Transverse colon (tissue), 3 donors: Measurements from ENCODE around the gene PRPS1L1.

Experiments
- POLR2A ChIP-seq: fragments of 450-650 bp; IDR thresholded peaks from one replicate; pipeline ENCODE4 v1.6.1; 2016; ENCODE audit warnings: antibody characterized with exemption, mild to moderate bottlenecking, moderate library complexity
- TF ChIP-seq, protein P1 (sequence below), 5 experiments: fragments of 200-600 bp in 3 of 5; fragments of 450-650 bp in 2 of 5; sonication (generic) in 3 of 5; IDR thresholded peaks; 1 replicate in 2 of 5; 2 replicates in 3 of 5; pipeline ENCODE4 v1.5.1; 2016 to 2017; ENCODE audit warnings: antibody characterized with exemption in 5 of 5, inconsistent platforms in 3 of 5, mild to moderate bottlenecking in 2 of 5, moderate library complexity in 1 of 5

- no peak for TF ChIP-seq POLR2A
- TF ChIP-seq, protein P1, sequence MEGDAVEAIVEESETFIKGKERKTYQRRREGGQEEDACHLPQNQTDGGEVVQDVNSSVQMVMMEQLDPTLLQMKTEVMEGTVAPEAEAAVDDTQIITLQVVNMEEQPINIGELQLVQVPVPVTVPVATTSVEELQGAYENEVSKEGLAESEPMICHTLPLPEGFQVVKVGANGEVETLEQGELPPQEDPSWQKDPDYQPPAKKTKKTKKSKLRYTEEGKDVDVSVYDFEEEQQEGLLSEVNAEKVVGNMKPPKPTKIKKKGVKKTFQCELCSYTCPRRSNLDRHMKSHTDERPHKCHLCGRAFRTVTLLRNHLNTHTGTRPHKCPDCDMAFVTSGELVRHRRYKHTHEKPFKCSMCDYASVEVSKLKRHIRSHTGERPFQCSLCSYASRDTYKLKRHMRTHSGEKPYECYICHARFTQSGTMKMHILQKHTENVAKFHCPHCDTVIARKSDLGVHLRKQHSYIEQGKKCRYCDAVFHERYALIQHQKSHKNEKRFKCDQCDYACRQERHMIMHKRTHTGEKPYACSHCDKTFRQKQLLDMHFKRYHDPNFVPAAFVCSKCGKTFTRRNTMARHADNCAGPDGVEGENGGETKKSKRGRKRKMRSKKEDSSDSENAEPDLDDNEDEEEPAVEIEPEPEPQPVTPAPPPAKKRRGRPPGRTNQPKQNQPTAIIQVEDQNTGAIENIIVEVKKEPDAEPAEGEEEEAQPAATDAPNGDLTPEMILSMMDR (IDR thresholded peaks at IDR 0.05): no peak
Measured at GRCh38 chr7:18027628-18028027, at the start of gene PRPS1L1.
